ENCODE measurements around the gene MUC2. TPM values are rescaled to one million over a fixed set of nuclear protein-coding genes. Genes with fewer than 3 reads are reported as not detected.

The MUC2 gene
- total and polyA plus RNA-seq, 2 experiments from 2014 or later, result not detected

DNA sequence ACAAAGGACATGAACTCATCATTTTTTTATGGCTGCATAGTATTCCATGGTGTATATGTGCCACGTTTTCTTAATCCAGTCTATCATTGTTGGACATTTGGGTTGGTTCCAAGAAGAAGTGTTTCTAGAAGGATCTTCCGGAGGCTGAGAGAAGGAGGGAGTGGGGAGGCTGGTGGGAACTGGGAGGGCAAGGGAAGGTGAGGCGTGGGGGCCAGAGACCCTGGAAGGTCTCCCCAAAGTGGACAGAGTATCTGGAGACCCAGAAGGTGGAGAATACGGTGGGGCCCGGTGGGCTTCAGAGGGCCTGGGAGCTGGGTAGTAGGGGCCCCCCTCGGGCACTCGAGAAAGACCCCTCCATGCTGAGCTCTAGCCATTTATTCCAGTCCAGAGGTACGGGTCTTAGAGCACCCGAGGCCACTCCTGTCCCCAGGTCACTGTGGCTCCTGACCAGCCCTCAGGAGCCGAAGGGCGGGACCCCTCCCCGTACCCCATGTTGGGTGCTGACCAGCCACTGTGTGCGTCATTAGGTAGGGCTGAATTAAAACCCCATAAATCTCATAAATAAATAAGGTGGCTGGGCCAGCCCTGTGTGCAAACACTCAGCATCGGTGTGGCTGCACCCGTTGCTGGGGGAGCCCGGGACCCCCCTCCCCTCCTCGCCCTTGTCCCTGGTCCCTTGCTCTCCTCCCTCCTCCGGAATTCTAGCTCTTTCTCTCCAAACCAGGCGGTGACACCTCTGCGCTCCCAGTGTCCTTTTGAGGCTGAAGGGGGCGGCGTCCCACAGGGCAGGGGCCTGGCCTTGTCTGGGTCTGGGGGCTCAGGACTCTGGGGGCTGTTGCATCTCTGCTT, 44.3 kb downstream of the MUC2 start:
- ATAC-seq (no peak), DNase-seq (ENCODE audit: low spot score) (no peak)
- Mint-ChIP-seq H3K27me3 (ENCODE audit: insufficient read depth, low read depth, poor library complexity) (peaks cover 11% of the 10 kb centered on the region), H3K36me3 (ENCODE audit: low read depth) (no peaks in the 10 kb centered on the region), H3K27ac (no peak overlapping the region), H3K9me3 (no peaks in the 10 kb centered on the region), H3K4me3 (no peak overlapping the region), H3K4me1 (no peaks in the 10 kb centered on the region; the same call in 2 of the 3 replicates)
- Histone ChIP-seq H3K4me3 (no peak overlapping the region), H2AFZ (no peak overlapping the region), H3K9me2 (ENCODE audit: insufficient read depth) (no peaks in the 10 kb centered on the region), H4K20me1 (replicated peaks; ENCODE audit: insufficient read depth) (no peaks in the 10 kb centered on the region), H3K27ac (ENCODE audit: low read depth) (no peak overlapping the region), H3K79me2 (replicated peaks; ENCODE audit: insufficient read depth) (no peaks in the 10 kb centered on the region), H3K36me3 (ENCODE audit: insufficient read depth) (no peaks in the 10 kb centered on the region), H3F3A (replicated peaks; ENCODE audit: low read depth) (no peaks in the 10 kb centered on the region), H3K4me1 (ENCODE audit: insufficient read depth) (no peaks in the 10 kb centered on the region), H3K4me2 (no peak overlapping the region), H3K27me3 (ENCODE audit: insufficient read depth) (no peaks in the 10 kb centered on the region)
- TF ChIP-seq, protein P1, sequence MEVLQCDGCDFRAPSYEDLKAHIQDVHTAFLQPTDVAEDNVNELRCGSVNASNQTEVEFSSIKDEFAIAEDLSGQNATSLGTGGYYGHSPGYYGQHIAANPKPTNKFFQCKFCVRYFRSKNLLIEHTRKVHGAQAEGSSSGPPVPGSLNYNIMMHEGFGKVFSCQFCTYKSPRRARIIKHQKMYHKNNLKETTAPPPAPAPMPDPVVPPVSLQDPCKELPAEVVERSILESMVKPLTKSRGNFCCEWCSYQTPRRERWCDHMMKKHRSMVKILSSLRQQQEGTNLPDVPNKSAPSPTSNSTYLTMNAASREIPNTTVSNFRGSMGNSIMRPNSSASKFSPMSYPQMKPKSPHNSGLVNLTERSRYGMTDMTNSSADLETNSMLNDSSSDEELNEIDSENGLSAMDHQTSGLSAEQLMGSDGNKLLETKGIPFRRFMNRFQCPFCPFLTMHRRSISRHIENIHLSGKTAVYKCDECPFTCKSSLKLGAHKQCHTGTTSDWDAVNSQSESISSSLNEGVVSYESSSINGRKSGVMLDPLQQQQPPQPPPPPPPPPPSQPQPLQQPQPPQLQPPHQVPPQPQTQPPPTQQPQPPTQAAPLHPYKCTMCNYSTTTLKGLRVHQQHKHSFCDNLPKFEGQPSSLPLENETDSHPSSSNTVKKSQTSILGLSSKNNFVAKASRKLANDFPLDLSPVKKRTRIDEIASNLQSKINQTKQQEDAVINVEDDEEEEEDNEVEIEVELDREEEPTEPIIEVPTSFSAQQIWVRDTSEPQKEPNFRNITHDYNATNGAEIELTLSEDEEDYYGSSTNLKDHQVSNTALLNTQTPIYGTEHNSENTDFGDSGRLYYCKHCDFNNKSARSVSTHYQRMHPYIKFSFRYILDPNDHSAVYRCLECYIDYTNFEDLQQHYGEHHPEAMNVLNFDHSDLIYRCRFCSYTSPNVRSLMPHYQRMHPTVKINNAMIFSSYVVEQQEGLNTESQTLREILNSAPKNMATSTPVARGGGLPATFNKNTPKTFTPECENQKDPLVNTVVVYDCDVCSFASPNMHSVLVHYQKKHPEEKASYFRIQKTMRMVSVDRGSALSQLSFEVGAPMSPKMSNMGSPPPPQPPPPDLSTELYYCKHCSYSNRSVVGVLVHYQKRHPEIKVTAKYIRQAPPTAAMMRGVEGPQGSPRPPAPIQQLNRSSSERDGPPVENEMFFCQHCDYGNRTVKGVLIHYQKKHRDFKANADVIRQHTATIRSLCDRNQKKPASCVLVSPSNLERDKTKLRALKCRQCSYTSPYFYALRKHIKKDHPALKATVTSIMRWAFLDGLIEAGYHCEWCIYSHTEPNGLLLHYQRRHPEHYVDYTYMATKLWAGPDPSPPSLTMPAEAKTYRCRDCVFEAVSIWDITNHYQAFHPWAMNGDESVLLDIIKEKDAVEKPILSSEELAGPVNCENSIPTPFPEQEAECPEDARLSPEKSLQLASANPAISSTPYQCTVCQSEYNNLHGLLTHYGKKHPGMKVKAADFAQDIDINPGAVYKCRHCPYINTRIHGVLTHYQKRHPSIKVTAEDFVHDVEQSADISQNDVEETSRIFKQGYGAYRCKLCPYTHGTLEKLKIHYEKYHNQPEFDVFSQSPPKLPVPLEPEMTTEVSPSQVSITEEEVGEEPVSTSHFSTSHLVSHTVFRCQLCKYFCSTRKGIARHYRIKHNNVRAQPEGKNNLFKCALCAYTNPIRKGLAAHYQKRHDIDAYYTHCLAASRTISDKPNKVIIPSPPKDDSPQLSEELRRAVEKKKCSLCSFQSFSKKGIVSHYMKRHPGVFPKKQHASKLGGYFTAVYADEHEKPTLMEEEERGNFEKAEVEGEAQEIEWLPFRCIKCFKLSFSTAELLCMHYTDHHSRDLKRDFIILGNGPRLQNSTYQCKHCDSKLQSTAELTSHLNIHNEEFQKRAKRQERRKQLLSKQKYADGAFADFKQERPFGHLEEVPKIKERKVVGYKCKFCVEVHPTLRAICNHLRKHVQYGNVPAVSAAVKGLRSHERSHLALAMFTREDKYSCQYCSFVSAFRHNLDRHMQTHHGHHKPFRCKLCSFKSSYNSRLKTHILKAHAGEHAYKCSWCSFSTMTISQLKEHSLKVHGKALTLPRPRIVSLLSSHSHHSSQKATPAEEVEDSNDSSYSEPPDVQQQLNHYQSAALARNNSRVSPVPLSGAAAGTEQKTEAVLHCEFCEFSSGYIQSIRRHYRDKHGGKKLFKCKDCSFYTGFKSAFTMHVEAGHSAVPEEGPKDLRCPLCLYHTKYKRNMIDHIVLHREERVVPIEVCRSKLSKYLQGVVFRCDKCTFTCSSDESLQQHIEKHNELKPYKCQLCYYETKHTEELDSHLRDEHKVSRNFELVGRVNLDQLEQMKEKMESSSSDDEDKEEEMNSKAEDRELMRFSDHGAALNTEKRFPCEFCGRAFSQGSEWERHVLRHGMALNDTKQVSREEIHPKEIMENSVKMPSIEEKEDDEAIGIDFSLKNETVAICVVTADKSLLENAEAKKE (CRISPR knock-in tag; IDR thresholded peaks at IDR 0.05), result no peak
- TF ChIP-seq, protein P2, sequence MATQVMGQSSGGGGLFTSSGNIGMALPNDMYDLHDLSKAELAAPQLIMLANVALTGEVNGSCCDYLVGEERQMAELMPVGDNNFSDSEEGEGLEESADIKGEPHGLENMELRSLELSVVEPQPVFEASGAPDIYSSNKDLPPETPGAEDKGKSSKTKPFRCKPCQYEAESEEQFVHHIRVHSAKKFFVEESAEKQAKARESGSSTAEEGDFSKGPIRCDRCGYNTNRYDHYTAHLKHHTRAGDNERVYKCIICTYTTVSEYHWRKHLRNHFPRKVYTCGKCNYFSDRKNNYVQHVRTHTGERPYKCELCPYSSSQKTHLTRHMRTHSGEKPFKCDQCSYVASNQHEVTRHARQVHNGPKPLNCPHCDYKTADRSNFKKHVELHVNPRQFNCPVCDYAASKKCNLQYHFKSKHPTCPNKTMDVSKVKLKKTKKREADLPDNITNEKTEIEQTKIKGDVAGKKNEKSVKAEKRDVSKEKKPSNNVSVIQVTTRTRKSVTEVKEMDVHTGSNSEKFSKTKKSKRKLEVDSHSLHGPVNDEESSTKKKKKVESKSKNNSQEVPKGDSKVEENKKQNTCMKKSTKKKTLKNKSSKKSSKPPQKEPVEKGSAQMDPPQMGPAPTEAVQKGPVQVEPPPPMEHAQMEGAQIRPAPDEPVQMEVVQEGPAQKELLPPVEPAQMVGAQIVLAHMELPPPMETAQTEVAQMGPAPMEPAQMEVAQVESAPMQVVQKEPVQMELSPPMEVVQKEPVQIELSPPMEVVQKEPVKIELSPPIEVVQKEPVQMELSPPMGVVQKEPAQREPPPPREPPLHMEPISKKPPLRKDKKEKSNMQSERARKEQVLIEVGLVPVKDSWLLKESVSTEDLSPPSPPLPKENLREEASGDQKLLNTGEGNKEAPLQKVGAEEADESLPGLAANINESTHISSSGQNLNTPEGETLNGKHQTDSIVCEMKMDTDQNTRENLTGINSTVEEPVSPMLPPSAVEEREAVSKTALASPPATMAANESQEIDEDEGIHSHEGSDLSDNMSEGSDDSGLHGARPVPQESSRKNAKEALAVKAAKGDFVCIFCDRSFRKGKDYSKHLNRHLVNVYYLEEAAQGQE (IDR thresholded peaks at IDR 0.05; ENCODE audit: unreplicated experiment), result no peak
